HepG2 (cell line): Measurements from ENCODE around the gene POLR1C. TPM values are rescaled to one million over a fixed set of nuclear protein-coding genes. Genes with fewer than 3 reads are reported as not detected.
A peak's percentile ranks its signal among the peaks of the same experiment; 100 is the strongest.

Experiments
- ARNTL ChIP-seq: sonication (generic); formaldehyde crosslinking; IDR thresholded peaks from 2 replicates; pipeline ENCODE4 v1.4.0; 2020; ENCODE audit warnings: mild to moderate bottlenecking, missing genetic modification reagents
- ERF ChIP-seq: IDR thresholded peaks from 2 replicates; pipeline ENCODE4 v1.6.1; 2018; ENCODE audit warnings: missing biosample characterization, missing genetic modification reagents
- NFATC3 ChIP-seq: sonication (generic); formaldehyde crosslinking; IDR thresholded peaks from 2 replicates; pipeline ENCODE4 v1.5.1; 2020; ENCODE audit warnings: mild to moderate bottlenecking, missing genetic modification reagents
- NFYB ChIP-seq: sonication (generic); formaldehyde crosslinking; IDR thresholded peaks from 2 replicates; pipeline ENCODE4 v1.4.0; 2020; ENCODE audit warnings: missing genetic modification reagents
- POLR2AphosphoS5 ChIP-seq: IDR thresholded peaks from 2 replicates; pipeline ENCODE4 v1.6.1; 2012; ENCODE audit warnings: low read depth, low read length
- SMARCE1 ChIP-seq: fragments of 450-650 bp; IDR thresholded peaks from 2 replicates; pipeline ENCODE4 v1.6.1; 2017; ENCODE audit warnings: borderline replicate concordance
- SNAPC2 ChIP-seq: sonication (generic); formaldehyde crosslinking; IDR thresholded peaks from 2 replicates; pipeline ENCODE4 v1.8.1; 2022; ENCODE audit warnings: mild to moderate bottlenecking, missing genetic modification reagents
- TFAP4 ChIP-seq: sonication (generic); IDR thresholded peaks from 2 replicates; pipeline ENCODE4 v1.6.1; 2016; ENCODE audit warnings: low read depth, borderline replicate concordance
- THAP9 ChIP-seq: sonication (generic); formaldehyde crosslinking; IDR thresholded peaks from 2 replicates; pipeline ENCODE4; 2020; ENCODE audit warnings: missing genetic modification reagents, mild to moderate bottlenecking, borderline replicate concordance
- ZBTB43 ChIP-seq: sonication (generic); formaldehyde crosslinking; conservative IDR thresholded peaks from 2 replicates; pipeline ENCODE4 v1.4.0; 2020; ENCODE audit warnings: missing genetic modification reagents
- ZKSCAN1 ChIP-seq: fragments of 150-350 bp; IDR thresholded peaks from 2 replicates; pipeline ENCODE4 v1.6.1; 2014; ENCODE audit warnings: low read length
- ZMYM3 ChIP-seq: sonication (generic); formaldehyde crosslinking; IDR thresholded peaks from 2 replicates; pipeline ENCODE4 v1.5.1; 2020; ENCODE audit warnings: mild to moderate bottlenecking, missing genetic modification reagents
- ZMYM4 ChIP-seq: sonication (generic); formaldehyde crosslinking; IDR thresholded peaks from 2 replicates; pipeline ENCODE4 v1.8.1; 2023; ENCODE audit warnings: mild to moderate bottlenecking, missing genetic modification reagents
- ZNF142 ChIP-seq: sonication (generic); formaldehyde crosslinking; IDR thresholded peaks from 2 replicates; pipeline ENCODE4 v1.4.0; 2020; ENCODE audit warnings: missing genetic modification reagents
- ZNF180 ChIP-seq: sonication (generic); formaldehyde crosslinking; IDR thresholded peaks from 2 replicates; pipeline ENCODE4 v1.4.0; 2020; ENCODE audit warnings: low read depth, missing genetic modification reagents, borderline replicate concordance
- ZNF260 ChIP-seq: sonication (generic); formaldehyde crosslinking; IDR thresholded peaks from 2 replicates; pipeline ENCODE4 v1.4.0; 2020; ENCODE audit warnings: missing genetic modification reagents, low read depth, mild to moderate bottlenecking, borderline replicate concordance
- ZNF678 ChIP-seq: sonication (generic); formaldehyde crosslinking; IDR thresholded peaks from 2 replicates; pipeline ENCODE4 v1.4.0; 2020; ENCODE audit warnings: mild to moderate bottlenecking, missing genetic modification reagents
- ZNF724P ChIP-seq: sonication (generic); formaldehyde crosslinking; IDR thresholded peaks from 2 replicates; pipeline ENCODE4 v1.8.0; 2022; ENCODE audit warnings: missing genetic modification reagents, borderline replicate concordance
- polyA plus RNA-seq, 8 experiments: library from polyadenylated mRNA; depleted of rRNA in 3 of 8; stranded (reverse) in 7 of 8; unstranded in 1 of 8; fragments of >200 nt; fragmentation: Illumina TruSeq in 4 of 8; extraction: Trizol in 4 of 8; gene quantifications; 2 replicates each; pipeline versions ENCODE4 v1.2.1 to v1.2.3, GENCODE V29; 2011 to 2016; ENCODE audit warnings: low read depth in 4 of 8, missing spikeins in 1 of 8, mixed read lengths in 1 of 8; ENCODE audit not compliant: insufficient read depth in 1 of 8
- total RNA-seq, 5 experiments: library from RNA; depleted of rRNA; stranded (reverse); fragments of >200 nt; fragmentation: Illumina TruSeq; extraction: Trizol; gene quantifications; 2 replicates each; pipeline ENCODE4 v1.2.3, GENCODE V29; 2016; ENCODE audit warnings: low read depth in 1 of 5

The POLR1C gene
- total and polyA plus RNA-seq, 2 of the 13 experiments (the other 11 are each of a cell fraction or from before 2014, with no cell fraction given): 62.6 to 72.2 TPM

- TF ChIP-seq THAP9: peak; percentile 93; the same call in 1 of the 2 replicates
- peak; percentile 43; the same call in 1 of the 2 replicates for TF ChIP-seq ZNF724P
- TF ChIP-seq ZKSCAN1: no peak
- TF ChIP-seq ERF: peak; percentile 90
- TF ChIP-seq NFYB (CRISPR knock-in tag): no peak; the same call in 1 of the 2 replicates
- peak; percentile 70; the same call in 1 of the 2 replicates for TF ChIP-seq ARNTL (CRISPR knock-in tag)
- no peak for TF ChIP-seq TFAP4
- TF ChIP-seq ZNF142 (CRISPR knock-in tag): peak; percentile 90
- TF ChIP-seq ZBTB43 (CRISPR knock-in tag): peak; percentile 59
- peak; percentile 91; the same call in 1 of the 2 replicates for TF ChIP-seq NFATC3 (CRISPR knock-in tag)
- no peak for TF ChIP-seq SNAPC2 (CRISPR knock-in tag)
- TF ChIP-seq ZMYM4 (CRISPR knock-in tag): peak; percentile 81
- peak; percentile 99 for TF ChIP-seq POLR2AphosphoS5
- TF ChIP-seq ZNF678 (CRISPR knock-in tag): peak; percentile 23; the same call in 1 of the 2 replicates
- no peak for TF ChIP-seq ZMYM3 (CRISPR knock-in tag)
- TF ChIP-seq ZNF180 (CRISPR knock-in tag): peak; percentile 56; the same call in 1 of the 2 replicates
- TF ChIP-seq SMARCE1: no peak
- no peak for TF ChIP-seq ZNF260 (CRISPR knock-in tag)
Observed at GRCh38 chr6:43516697-43517504, at the start of gene POLR1C, which contains the start of gene YIPF3 (continued).
